ENCODE measurements around the gene KIF1B. TPM values are rescaled to one million over a fixed set of nuclear protein-coding genes. Genes with fewer than 3 reads are reported as not detected.

The KIF1B gene
- total and polyA plus RNA-seq, 9 of the 15 experiments (the other 6 are each of a cell fraction or from before 2014, with no cell fraction given) = 2.8 to 19.8 (median 11.9) TPM

DNA sequence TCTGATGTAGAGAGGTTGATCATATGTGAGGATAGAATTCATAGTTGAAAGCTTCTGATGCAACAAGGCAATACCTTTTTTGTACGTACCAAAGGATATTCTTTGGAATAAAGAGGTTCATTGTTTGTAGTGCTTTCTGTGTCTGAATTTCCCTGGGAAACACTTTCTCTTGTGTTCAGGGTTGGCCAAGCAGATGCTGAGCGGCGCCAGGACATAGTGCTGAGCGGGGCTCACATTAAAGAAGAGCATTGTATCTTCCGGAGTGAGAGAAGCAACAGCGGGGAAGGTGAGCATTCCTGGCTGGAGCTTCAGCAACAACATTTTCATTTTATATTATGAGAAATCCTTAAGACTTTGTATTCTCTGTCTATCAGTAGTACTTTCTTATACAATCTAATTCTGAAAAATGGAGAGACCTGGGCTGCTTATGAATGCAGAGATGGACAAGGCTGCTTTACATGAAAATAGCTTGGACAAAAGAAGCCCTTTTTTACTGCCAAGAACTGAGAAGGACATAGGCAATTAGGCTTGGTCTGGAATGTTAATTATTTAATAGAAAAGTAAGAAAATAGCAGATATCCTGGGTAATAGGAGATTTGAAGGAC is 85.2 kb downstream of the KIF1B start:
- FAIRE-seq = no peak
- no peaks in the 10 kb centered on the region for H3K9me1 ChIP-seq (ENCODE audit: control insufficient read depth, insufficient read depth, low read length)
- ChIA-PET POLR2A (interaction anchor here (0.7 kb wide), 1 partner anchor 118 kb away, joined by 3 read pairs; no protein-coding TSS in a partner anchor), CTCF (ENCODE audit: low intra/inter-chr PET ratio) (no interaction called here)
- no peak for DNase-seq (ENCODE audit: extremely low read depth in 1 of 4, low spot score in 3 of 4)
- no peaks in the 10 kb centered on the region for H3K9me3 ChIP-seq (replicated peaks; ENCODE audit: control insufficient read depth, insufficient read depth, low read depth, low read length)
- in situ Hi-C loops (cut with MboI) = no loop called here
- TF ChIP-seq TBP (optimal IDR thresholded peaks at IDR 0.05; ENCODE audit: low read depth, low read length) = no peak
- no peak for TF ChIP-seq EP400 (IDR thresholded peaks at IDR 0.05)
- no peak for TF ChIP-seq GABPB2 (CRISPR knock-in tag; conservative IDR thresholded peaks at IDR 0.05)
- TF ChIP-seq ZBTB7A (IDR thresholded peaks at IDR 0.05; ENCODE audit: borderline replicate concordance, control insufficient read depth, low read depth, low read length) = no peak
- no peak for TF ChIP-seq TCF7L2 (IDR thresholded peaks at IDR 0.05; ENCODE audit: low read depth, low read length)
- H3K9ac ChIP-seq (ENCODE audit: insufficient read depth in 1 of 2, low read depth in 2 of 2, low read length in 2 of 2) = no peak overlapping the region
- no peak for ATAC-seq
- H3K79me2 ChIP-seq (ENCODE audit: control insufficient read depth, insufficient read depth, low read length) = no peaks in the 10 kb centered on the region
- no peak overlapping the region for H3K27ac ChIP-seq (ENCODE audit: extremely low read depth, low read depth, low read length)
- no peaks in the 10 kb centered on the region for H4K20me1 ChIP-seq (replicated peaks; ENCODE audit: control insufficient read depth, insufficient read depth, low read length)
- no peaks in the 10 kb centered on the region for H3K27me3 ChIP-seq (ENCODE audit: control insufficient read depth in 2 of 2, insufficient read depth in 2 of 2, low read length in 2 of 2)
- no peak overlapping the region for H3K4me3 ChIP-seq
- BruUV-seq (replicated peaks) = no TSS peak
- WGBS (ENCODE audit: insufficient coverage, low coverage, missing lambda C conversion rate) = 96% methylated on average over 6 of the region's 6 CpGs
- H2AFZ ChIP-seq (ENCODE audit: low read depth, low read length) = no peak overlapping the region
- H3K36me3 ChIP-seq (ENCODE audit: control insufficient read depth, insufficient read depth, low read length) = peaks cover 22% of the 10 kb centered on the region; the same call in 2 of the 3 replicates
- intact Hi-C loops (cut with micrococcal nuclease) = no loop called here
- no peaks in the 10 kb centered on the region for H3K4me1 ChIP-seq (replicated peaks in 1 of 2; ENCODE audit: control insufficient read depth in 2 of 2, insufficient read depth in 2 of 2, low read length in 2 of 2)
- H3K4me2 ChIP-seq (ENCODE audit: insufficient read depth, low read length) = no peak overlapping the region

DNA sequence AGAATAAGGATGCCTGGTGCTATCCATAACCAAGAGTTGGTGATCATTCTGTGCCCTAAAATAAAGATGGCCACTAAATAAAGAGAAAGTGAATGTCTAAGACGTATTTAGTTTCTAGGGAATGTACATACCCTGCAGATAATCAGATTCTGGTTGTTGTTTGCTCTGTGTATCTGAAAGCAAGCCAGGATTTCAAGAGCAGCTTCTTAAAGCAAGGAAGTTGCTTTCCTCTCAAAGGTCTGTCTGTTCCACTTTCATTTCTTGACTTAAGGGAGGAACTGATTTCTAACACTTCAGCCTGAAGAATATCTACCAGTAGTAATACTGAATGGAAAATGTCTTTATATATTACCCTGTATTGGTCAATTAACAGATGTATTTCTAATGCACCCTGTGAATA is 88.8 kb downstream of the KIF1B start:
- no peaks in the 10 kb centered on the region for H4K20me1 ChIP-seq (replicated peaks; ENCODE audit: control insufficient read depth, insufficient read depth, low read length)
- no peaks in the 10 kb centered on the region for H3K4me1 ChIP-seq (replicated peaks in 1 of 2; ENCODE audit: control insufficient read depth in 2 of 2, insufficient read depth in 2 of 2, low read length in 2 of 2)
- ChIA-PET POLR2A (no interaction called here), CTCF (ENCODE audit: low intra/inter-chr PET ratio) (no interaction called here)
- BruUV-seq (replicated peaks) = no TSS peak
- peaks cover 31% of the 10 kb centered on the region; the same call in 2 of the 3 replicates for H3K36me3 ChIP-seq (ENCODE audit: control insufficient read depth, insufficient read depth, low read length)
- in situ Hi-C loops (cut with MboI) = no loop called here
- no peaks in the 10 kb centered on the region for H3K27me3 ChIP-seq (ENCODE audit: control insufficient read depth in 2 of 2, insufficient read depth in 2 of 2, low read length in 2 of 2)
- H2AFZ ChIP-seq (ENCODE audit: low read depth, low read length) = no peak overlapping the region
- DNase-seq (ENCODE audit: extremely low read depth in 1 of 4, low spot score in 3 of 4) (no peak), FAIRE-seq (no peak), ATAC-seq (no peak)
- no peak overlapping the region for H3K4me2 ChIP-seq (ENCODE audit: insufficient read depth, low read length)
- H3K9me3 ChIP-seq (replicated peaks; ENCODE audit: control insufficient read depth, insufficient read depth, low read depth, low read length) = no peaks in the 10 kb centered on the region
- no peaks in the 10 kb centered on the region for H3K79me2 ChIP-seq (ENCODE audit: control insufficient read depth, insufficient read depth, low read length)
- H3K4me3 ChIP-seq = no peak overlapping the region
- intact Hi-C loops (cut with micrococcal nuclease) = no loop called here
- H3K27ac ChIP-seq (ENCODE audit: extremely low read depth, low read depth, low read length) = no peak overlapping the region
- WGBS (ENCODE audit: insufficient coverage, low coverage, missing lambda C conversion rate) = 29% methylated on average over 1 of the region's 1 CpG
- H3K9ac ChIP-seq (ENCODE audit: insufficient read depth in 1 of 2, low read depth in 2 of 2, low read length in 2 of 2) = no peak overlapping the region
- no peaks in the 10 kb centered on the region for H3K9me1 ChIP-seq (ENCODE audit: control insufficient read depth, insufficient read depth, low read length)
- TF ChIP-seq ZNF212 (CRISPR knock-in tag; IDR thresholded peaks at IDR 0.05) (no peak), EWSR1 (IDR thresholded peaks at IDR 0.05; ENCODE audit: borderline replicate concordance, low read depth, partially characterized antibody) (no peak), SNRNP70 (optimal IDR thresholded peaks at IDR 0.05; ENCODE audit: low read depth, low read length) (no peak), HES1 (IDR thresholded peaks at IDR 0.05; ENCODE audit: low read depth) (no peak), CREB5 (CRISPR knock-in tag; IDR thresholded peaks at IDR 0.05) (no peak), U2AF1 (optimal IDR thresholded peaks at IDR 0.05; ENCODE audit: low read depth, low read length) (no peak), HOXB6 (CRISPR knock-in tag; IDR thresholded peaks at IDR 0.05; ENCODE audit: borderline replicate concordance) (no peak), ZSCAN32 (CRISPR knock-in tag; IDR thresholded peaks at IDR 0.05) (no peak), ZFPM2 (CRISPR knock-in tag; IDR thresholded peaks at IDR 0.05) (no peak)
